Right lobe of liver (tissue), 6 donors: ENCODE results near the gene SLC10A1. TPM values are rescaled to one million over a fixed set of nuclear protein-coding genes. Genes with fewer than 3 reads are reported as not detected.
A peak's percentile ranks its signal among the peaks of the same experiment; 100 is the strongest.

Experiments
- ATAC-seq, 4 donors: fragments of 200-7000 bp; cut with Tn5 transposase; one replicate each; pipeline ENCODE4 v1.9.1; 2020; ENCODE audit warnings: mild to moderate bottlenecking in 4 of 4, moderate library complexity in 4 of 4
- DNase-seq, 3 donors: peaks; one replicate each; pipeline ENCODE4 v3.0.0-alpha.2; 2020
- H3K27ac ChIP-seq, 3 donors: fragments of 200-600 bp; one replicate each; pipeline ENCODE4 v1.8.0; 2022
- H3K27me3 ChIP-seq, 2 donors: fragments of 200-600 bp; one replicate each; pipeline ENCODE4 v1.8.0; 2022
- H3K36me3 ChIP-seq, 4 donors: fragments of 200-600 bp; sonication (generic) in 1 of 4; one replicate each; pipeline versions ENCODE4 v1.5.1 to v1.8.0; 2017 to 2022; ENCODE audit warnings: control low read depth in 1 of 4
- H3K4me1 ChIP-seq, 4 donors: fragments of 200-600 bp; sonication (generic) in 1 of 4; one replicate each; pipeline versions ENCODE4 v1.5.1 to v1.8.0; 2017 to 2022; ENCODE audit warnings: control low read depth in 1 of 4
- H3K4me3 ChIP-seq, 3 donors: fragments of 200-600 bp; one replicate each; pipeline ENCODE4 v1.8.0; 2022
- H3K9me3 ChIP-seq, 4 donors: fragments of 200-600 bp; sonication (generic) in 1 of 4; one replicate each; pipeline versions ENCODE4 v1.5.1 to v1.8.0; 2017 to 2022; ENCODE audit warnings: control low read depth in 1 of 4
- CTCF ChIP-seq, 4 donors: fragments of 200-600 bp in 3 of 4; fragments of 450-650 bp in 1 of 4; IDR thresholded peaks; one replicate each; pipeline versions ENCODE4 v1.5.1 to v1.8.0; 2016 to 2022; ENCODE audit warnings: antibody characterized with exemption in 4 of 4, mild to moderate bottlenecking in 2 of 4
- POLR2A ChIP-seq: fragments of 450-650 bp; IDR thresholded peaks from one replicate; pipeline ENCODE4 v1.6.1; 2017; ENCODE audit warnings: antibody characterized with exemption, mild to moderate bottlenecking
- WGBS: methylation state at CpG from one replicate; pipeline ENCODE4 v1.1.6; 2018; ENCODE audit warnings: low coverage, low lambda C conversion rate; ENCODE audit not compliant: insufficient coverage; ENCODE audit errors: missing lambda C conversion rate; 5-methylcytosine and 5-hydroxymethylcytosine counted together
- intact Hi-C, 2 donors: fragments of 100-400 bp; cut with DNase I; formaldehyde crosslinking; loops; one replicate each; pipeline versions ENCODE4 v1.11.2 to v1.14.1; 2022
- total RNA-seq, 6 experiments: library from RNA; depleted of rRNA in 2 of 6; stranded (reverse); fragments of >200 nt in 2 of 6; fragmentation: NEBNext Ultra II Directional in 3 of 6; extraction: Animal tissue kit (Norgen Biotek cat#: 25700) in 3 of 6; gene quantifications; one replicate each; pipeline versions ENCODE4 v1.1.0 to v1.2.4, GENCODE V29; 2016 to 2023
- donor health status: DM: no; HTN: yes; CAD: no.
- donor health status: DM: no; HTN: no; CAD: no.
- donor health status: DM: no; HTN: no; CAD: no.
- donor health status: DM: no; HTN: yes; CAD: no.
- donor health status: DM: no; HTN: yes; CAD: no.

The SLC10A1 gene
- total RNA-seq, 6 experiments from 2014 or later, result 61.5 to 260 (median 105) TPM

- Histone ChIP-seq H3K4me3 (peak overlapping the region in 2 of 3 donors; percentile 74 to 88), H3K4me1 (peaks cover 0 to 30% (median 8%) of the 10 kb centered on the region in 4 donors), H3K36me3 (no peaks in the 10 kb centered on the region), H3K9me3 (no peaks in the 10 kb centered on the region), H3K27me3 (no peaks in the 10 kb centered on the region), H3K27ac (peak overlapping the region in 2 of 3 donors; percentile 77 to 94)
- TF ChIP-seq POLR2A (no peak), CTCF (IDR thresholded peaks at IDR 0.05) (no peak)
- intact Hi-C loops, result no loop called here
- ATAC-seq (peak; percentile 3 to 65 (median 54)), DNase-seq (peak in 2 of 3 donors; percentile 65 to 80)
- WGBS, result 21% methylated on average over 4 of the region's 5 CpGs
Measured at GRCh38 chr14:69797573-69798338, 715 bp upstream of the SLC10A1 start.

GRCh38 chr14:69795691-69796090, 1.4 kb downstream of the SLC10A1 start:
- Histone ChIP-seq H3K27me3 (no peaks in the 10 kb centered on the region), H3K4me3 (peak overlapping the region; percentile 37 to 88 (median 74)), H3K36me3 (no peaks in the 10 kb centered on the region), H3K4me1 (peaks cover 0 to 42% (median 8%) of the 10 kb centered on the region in 4 donors), H3K27ac (peak overlapping the region in 2 of 3 donors; percentile 62 to 94), H3K9me3 (no peaks in the 10 kb centered on the region)
- ATAC-seq, result no peak
- intact Hi-C loops, result no loop called here
- TF ChIP-seq CTCF (IDR thresholded peaks at IDR 0.05), result no peak
- TF ChIP-seq POLR2A, result no peak
- WGBS, result 42% methylated on average over 4 of the region's 4 CpGs
- DNase-seq, result no peak

GRCh38 chr14:69794791-69795190, 2.2 kb downstream of the SLC10A1 start:
- Histone ChIP-seq H3K9me3 (no peaks in the 10 kb centered on the region), H3K4me1 (peaks cover 0 to 42% (median 9%) of the 10 kb centered on the region in 4 donors), H3K27me3 (no peaks in the 10 kb centered on the region), H3K4me3 (peak overlapping the region in 2 of 3 donors; percentile 74 to 88), H3K36me3 (no peaks in the 10 kb centered on the region), H3K27ac (peak overlapping the region in 2 of 3 donors; percentile 62 to 94)
- intact Hi-C loops, result no loop called here
- peak in 2 of 4 donors; percentile 4 to 16 for ATAC-seq
- 53% methylated on average over 2 of the region's 3 CpGs for WGBS
- no peak for TF ChIP-seq POLR2A
- TF ChIP-seq CTCF (IDR thresholded peaks at IDR 0.05), result no peak
- no peak for DNase-seq

- peak overlapping the region in 2 of 3 donors; percentile 74 to 88 for H3K4me3 ChIP-seq
- no peaks in the 10 kb centered on the region for H3K27me3 ChIP-seq
- TF ChIP-seq POLR2A, result peak; percentile 48
- TF ChIP-seq CTCF (IDR thresholded peaks at IDR 0.05), result no peak
- ATAC-seq, result peak; percentile 68 to 82 (median 78)
- DNase-seq, result peak; percentile 48 to 87 (median 72)
- no peaks in the 10 kb centered on the region for H3K36me3 ChIP-seq
- peak overlapping the region; percentile 52 to 94 (median 63) for H3K27ac ChIP-seq
- H3K9me3 ChIP-seq, result no peaks in the 10 kb centered on the region
- 22% methylated on average over 7 of the region's 7 CpGs for WGBS
- H3K4me1 ChIP-seq, result peaks cover 0 to 32% (median 9%) of the 10 kb centered on the region in 4 donors
- intact Hi-C loops, result no loop called here
Measured at GRCh38 chr14:69792887-69793421, 4.1 kb downstream of the SLC10A1 start.
